Neural progenitor cell (in vitro differentiated cells): ENCODE measurements around the gene TRPC5OS.

ENCODE experiments used
- EZH2 ChIP-seq: fragments of 200-600 bp; sonication (generic); IDR thresholded peaks from 2 replicates; pipeline ENCODE4 v1.6.1; 2017; ENCODE audit warnings: antibody characterized with exemption, mild to moderate bottlenecking, moderate library complexity
- TF ChIP-seq, protein P1 (sequence below): fragments of 200-600 bp; sonication (generic); IDR thresholded peaks from 2 replicates; pipeline ENCODE4 v1.5.1; 2017; ENCODE audit warnings: antibody characterized with exemption, mild to moderate bottlenecking

DNA sequence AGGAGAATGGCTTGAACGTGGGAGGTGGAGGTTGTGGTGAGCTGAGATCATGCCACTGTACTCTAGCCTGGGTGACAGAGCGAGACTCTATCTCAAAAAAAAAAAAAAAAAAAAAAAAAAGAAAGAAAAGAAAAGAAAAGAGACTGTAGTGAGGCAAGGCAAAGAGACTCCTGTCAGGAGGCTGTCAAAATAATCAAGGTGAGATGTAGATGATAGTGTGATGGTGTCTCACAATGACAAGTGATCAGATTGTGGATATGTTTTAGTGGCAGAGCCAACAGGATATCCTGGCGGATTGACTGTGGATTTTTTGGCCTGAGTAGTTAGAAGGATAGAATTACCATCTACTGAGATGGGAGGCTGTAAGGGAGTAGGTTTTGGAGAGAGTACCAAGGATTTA, 12.6 kb downstream of the TRPC5OS start:
- TF ChIP-seq, protein P1, sequence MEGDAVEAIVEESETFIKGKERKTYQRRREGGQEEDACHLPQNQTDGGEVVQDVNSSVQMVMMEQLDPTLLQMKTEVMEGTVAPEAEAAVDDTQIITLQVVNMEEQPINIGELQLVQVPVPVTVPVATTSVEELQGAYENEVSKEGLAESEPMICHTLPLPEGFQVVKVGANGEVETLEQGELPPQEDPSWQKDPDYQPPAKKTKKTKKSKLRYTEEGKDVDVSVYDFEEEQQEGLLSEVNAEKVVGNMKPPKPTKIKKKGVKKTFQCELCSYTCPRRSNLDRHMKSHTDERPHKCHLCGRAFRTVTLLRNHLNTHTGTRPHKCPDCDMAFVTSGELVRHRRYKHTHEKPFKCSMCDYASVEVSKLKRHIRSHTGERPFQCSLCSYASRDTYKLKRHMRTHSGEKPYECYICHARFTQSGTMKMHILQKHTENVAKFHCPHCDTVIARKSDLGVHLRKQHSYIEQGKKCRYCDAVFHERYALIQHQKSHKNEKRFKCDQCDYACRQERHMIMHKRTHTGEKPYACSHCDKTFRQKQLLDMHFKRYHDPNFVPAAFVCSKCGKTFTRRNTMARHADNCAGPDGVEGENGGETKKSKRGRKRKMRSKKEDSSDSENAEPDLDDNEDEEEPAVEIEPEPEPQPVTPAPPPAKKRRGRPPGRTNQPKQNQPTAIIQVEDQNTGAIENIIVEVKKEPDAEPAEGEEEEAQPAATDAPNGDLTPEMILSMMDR = no peak
- TF ChIP-seq EZH2 = no peak
